PC-9 (cell line): ENCODE results near the gene MRFAP1L1.

Experiments
- EZH2 ChIP-seq: fragments of 200-600 bp; sonication (generic); IDR thresholded peaks from 2 replicates; pipeline ENCODE4 v1.8.0; 2017; ENCODE audit warnings: antibody characterized with exemption, low read depth
- TF ChIP-seq, protein P1 (sequence below): fragments of 200-600 bp; sonication (generic); conservative IDR thresholded peaks from 2 replicates; pipeline ENCODE4 v1.6.1; 2017; ENCODE audit warnings: mixed run types, antibody characterized with exemption, mild to moderate bottlenecking, moderate library complexity

DNA sequence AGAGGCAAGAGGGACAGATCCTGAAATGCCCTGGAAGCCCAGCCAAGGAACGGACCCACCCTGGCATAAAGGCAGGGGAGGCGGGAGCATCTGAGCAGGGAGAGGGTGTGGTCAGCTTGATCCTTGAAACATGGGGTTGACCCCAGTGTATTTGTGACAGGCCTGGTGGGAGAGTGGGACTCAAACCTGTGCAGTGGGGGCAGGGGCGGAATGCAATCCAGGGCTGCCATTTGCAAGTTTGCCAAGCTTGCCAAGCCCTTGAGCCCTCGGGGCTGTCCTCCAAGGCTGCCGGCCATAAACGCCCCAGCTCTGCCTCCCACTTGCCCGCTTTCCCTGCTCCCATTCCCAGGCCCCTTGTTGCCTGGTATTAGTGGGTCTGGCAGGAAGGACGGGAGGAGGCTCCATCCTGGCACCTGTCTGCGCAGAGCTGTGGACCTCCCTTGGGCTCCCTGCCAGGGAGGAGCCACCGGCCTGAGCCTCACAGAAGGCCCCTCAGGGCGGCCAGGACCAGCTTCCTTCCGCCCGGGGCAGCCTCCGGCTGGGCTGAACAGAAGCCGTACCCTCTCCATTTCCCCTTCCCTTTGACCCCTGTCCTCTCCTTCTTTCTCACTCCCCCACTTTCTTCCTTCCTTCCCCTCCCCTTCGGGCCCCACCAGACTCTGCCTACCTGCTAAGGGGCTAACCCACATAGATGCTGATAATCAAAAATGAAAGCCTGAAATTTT lies 15.3 kb downstream of the MRFAP1L1 start:
- TF ChIP-seq, protein P1, sequence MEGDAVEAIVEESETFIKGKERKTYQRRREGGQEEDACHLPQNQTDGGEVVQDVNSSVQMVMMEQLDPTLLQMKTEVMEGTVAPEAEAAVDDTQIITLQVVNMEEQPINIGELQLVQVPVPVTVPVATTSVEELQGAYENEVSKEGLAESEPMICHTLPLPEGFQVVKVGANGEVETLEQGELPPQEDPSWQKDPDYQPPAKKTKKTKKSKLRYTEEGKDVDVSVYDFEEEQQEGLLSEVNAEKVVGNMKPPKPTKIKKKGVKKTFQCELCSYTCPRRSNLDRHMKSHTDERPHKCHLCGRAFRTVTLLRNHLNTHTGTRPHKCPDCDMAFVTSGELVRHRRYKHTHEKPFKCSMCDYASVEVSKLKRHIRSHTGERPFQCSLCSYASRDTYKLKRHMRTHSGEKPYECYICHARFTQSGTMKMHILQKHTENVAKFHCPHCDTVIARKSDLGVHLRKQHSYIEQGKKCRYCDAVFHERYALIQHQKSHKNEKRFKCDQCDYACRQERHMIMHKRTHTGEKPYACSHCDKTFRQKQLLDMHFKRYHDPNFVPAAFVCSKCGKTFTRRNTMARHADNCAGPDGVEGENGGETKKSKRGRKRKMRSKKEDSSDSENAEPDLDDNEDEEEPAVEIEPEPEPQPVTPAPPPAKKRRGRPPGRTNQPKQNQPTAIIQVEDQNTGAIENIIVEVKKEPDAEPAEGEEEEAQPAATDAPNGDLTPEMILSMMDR: no peak
- no peak for TF ChIP-seq EZH2
